HG02642 (cell line): Measurements from ENCODE around the gene CAND1.

ENCODE experiments used
- ATAC-seq: cut with Tn5 transposase; IDR thresholded peaks from one replicate; pipeline ENCODE4 v1.9.1; 2021; ENCODE audit warnings: mild to moderate bottlenecking; ENCODE audit not compliant: unreplicated experiment, poor library complexity

CAND1 gene

DNA sequence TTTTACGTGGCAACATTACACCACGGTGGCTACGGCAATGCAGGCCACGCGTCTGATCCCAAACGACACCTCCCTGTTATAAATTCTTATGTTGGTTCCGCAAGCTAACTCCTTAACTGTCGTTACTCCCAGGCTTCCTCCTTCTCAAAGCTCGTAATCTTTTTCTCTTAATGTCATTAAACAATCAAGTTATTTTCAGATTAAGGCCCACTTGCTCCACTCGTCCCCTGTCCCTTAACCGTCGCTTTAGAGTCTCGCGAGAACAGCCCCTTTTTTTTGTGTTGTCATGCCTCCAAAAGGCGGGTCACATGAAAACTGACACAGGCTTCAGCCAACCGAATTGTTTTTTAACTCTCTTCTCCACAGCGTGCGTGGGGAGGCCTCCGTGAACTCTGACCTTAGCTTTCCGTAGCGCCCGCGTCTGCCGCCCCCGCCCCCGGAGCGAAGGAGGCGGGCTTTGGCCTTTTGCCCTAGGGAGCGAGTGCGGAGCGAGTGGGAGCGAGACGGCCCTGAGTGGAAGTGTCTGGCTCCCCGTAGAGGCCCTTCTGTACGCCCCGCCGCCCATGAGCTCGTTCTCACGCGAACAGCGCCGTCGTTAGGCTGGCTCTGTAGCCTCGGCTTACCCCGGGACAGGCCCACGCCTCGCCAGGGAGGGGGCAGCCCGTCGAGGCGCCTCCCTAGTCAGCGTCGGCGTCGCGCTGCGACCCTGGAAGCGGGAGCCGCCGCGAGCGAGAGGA is at the start of gene CAND1:
CAND1 (plus strand) TSS at position 463 of the 737 bp plus-strand sequence. CDS start 360 bp downstream, outside the sequence.
- ATAC-seq, result peak; percentile 78

DNA sequence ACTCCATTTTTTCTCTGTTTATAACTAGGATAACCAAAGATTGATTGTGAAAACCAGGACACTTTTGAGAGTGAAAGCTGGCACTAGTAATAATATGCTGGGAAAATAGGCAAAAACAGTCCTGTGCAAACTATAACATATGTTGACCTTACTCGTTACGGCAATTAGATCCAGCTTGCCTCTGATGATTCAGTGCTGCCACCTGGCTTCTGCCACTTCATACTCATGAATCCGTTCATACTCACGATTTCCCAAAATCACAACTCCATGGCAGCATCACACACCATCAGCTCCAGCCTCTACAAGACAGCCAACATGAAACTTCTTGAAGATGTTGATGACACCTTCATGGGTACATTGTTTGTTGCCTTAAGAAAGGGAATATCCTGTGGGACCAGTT is 49.1 kb upstream of the CAND1 start:
- no peak for ATAC-seq

DNA sequence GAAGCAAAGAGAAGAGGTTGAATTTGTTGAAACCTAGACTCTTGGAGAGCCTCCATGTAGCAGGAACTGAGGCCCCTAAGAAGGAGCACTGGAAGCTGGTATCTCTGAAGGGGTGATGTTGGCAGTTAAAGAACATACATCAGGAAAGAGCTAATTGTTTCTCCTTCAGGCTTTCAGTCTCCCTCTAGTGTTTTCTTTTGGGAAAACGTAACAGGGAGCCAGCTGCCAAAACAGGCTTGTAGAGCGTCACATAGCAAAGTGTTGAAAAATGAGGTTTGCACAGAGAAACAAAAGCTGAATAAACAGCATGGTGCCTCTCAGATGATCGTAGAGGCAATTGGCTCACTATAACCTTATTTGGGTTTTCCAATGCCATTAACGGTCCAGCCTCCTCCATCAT is 46.9 kb upstream of the CAND1 start:
- no peak for ATAC-seq

DNA sequence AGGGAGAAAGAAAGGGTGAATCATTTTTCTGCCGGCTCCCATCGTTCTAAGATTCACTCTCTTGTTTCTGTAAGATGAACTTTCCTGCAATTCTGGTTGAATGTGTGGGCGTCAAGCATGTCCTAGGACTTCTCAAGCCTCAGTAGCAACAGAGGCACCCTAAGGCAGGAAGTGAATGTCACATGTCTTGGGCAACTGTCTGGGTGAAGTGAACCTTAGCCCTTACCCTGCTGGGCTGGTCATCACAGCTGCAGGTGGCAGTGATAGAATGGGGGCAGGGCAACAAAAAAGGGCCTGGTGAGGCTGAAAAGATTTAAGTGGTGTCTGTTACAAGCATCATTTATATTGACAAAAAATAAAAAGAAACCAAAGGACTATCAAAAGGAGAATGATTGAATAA is 45.9 kb upstream of the CAND1 start:
- ATAC-seq, result no peak

DNA sequence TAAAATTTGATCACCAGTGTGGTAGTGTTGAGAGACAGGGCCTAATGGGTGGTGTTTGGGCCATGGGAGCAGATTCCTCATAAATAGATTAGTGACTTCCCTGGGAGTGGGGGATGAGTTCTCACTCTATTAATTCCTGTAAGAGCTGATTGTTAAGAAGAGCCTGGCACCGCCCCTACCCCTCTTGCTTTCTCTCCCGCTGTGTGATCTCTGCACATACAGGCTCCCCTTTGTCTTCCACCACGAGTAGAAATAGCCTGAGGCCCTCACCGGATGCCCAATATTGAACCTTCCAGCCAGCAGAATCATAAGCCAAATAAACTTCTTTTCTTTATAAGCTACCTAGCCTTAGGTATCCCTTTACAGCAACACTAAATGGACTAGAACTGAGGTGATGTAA is 31.9 kb upstream of the CAND1 start:
- ATAC-seq, result no peak

DNA sequence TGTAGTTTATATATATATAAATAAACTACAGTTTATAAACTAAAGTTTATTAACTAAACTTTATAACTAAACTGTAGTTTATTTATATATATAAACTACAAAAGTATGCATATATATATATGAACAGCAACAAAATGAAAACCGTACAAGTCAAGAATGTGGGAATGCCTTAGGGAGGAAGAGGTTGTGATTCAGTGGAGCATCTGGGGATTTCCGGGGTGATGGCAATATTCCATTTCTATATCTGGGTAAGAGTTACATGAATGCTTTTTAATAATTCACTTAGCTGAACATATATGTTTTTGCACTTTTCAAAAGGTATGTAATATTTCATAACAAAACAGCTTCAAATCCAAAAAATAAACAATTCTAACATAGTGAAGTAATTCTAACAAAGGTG is 30.1 kb upstream of the CAND1 start:
- ATAC-seq, result no peak

DNA sequence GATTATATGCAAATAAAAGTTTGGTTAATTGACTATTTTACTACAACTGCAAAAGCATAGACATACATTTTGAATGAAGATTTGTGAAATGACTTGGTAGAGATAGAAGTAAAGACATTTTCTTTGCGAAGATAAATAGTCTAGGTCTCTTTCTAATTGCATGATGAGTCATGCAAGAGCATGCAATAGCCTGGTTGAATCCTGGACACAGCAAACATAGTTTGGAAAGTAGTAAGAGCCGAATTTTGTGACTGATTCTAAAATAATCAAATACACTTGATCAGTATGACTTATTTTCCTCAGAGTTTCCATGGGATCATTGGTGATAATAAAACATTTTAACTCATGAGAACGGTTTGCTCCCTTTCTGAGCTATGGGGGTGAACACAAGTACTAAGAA is 27.7 kb upstream of the CAND1 start:
- no peak for ATAC-seq

DNA sequence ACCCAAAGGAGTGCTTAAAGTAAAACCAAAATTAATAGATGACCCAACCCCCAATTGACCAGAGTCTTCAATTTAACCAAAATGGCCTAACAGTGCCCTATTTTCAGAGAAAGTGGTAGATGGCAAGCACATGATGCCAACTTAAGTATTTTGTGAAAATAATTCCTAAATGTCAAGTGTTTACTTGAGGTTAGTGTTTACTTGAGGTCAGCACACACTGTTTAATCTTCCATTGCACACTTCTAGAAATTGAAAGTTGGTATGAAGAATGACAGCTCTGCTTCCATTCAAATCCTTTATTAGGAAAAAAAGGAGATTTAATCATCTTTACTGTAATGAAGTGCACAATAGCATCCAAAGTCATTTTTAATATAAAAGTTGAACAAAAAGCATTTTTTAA is 25.9 kb upstream of the CAND1 start:
- ATAC-seq, result no peak

DNA sequence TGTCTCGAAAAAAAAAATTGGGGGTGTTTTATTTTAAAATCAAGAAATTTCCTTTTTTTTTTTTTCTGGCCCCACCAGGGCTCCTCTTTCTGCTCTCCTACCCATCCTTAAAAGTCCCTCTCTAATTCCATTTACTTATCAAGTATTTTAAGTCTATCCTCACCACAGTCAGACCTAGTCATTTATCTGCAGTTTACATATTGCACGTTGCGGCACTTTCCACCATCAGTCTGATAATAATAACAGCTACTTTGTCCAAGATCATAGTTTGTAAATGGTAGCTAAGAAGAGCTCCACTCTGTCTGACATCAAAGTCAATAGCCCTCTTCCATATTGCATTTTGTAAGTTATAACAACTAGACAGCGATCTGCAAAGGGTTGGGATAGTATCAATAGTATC is 23.6 kb upstream of the CAND1 start:
- ATAC-seq, result no peak

DNA sequence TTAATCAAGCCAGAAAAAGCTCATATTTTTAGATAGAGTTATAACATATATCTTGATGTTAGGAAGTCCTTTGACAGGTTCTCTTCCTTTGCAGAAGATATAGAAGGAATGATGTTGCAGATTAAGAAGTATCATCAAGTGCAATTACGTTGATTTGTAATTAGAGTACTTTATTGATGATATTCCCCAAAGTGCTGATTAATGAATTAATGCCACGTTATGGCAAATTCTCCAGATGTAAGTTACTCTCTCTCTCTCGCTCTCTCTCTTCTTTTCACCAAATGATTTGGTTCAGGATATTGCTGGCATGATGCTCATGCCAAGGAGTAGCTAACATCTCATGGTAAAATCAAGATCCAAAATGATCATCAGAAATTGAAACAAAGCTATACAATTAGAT is 18.1 kb upstream of the CAND1 start:
- no peak for ATAC-seq

DNA sequence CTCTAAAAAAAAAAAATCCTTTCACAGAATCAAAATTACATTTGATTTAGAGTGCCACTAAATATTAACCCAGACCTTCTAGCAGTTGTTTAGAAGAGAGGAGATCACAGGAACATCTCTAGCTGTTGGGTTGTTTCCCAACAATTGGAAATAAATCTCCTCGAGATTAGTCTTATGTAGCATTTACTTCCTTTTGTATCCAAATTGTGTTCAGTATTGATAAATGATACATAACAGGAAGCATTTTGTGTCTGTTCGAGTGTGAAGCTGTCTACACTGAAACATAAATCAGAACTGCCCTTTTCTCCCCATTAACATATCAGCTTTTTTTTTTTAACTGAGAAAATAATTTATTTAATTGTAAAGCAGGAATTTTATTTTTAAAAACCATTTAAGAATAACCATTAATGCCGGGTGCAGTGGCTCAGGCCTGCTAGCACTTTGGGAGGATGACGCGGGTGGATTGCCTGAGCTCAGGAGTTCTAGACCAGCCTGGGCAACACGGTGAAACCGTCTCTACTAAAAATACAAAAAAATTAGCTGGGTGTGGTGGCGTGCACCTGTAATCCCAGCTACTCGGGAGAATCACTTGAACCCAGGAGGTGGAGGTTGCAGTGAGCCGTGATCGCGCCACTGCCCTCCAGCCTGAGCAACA is 14.7 kb upstream of the CAND1 start:
- no peak for ATAC-seq

DNA sequence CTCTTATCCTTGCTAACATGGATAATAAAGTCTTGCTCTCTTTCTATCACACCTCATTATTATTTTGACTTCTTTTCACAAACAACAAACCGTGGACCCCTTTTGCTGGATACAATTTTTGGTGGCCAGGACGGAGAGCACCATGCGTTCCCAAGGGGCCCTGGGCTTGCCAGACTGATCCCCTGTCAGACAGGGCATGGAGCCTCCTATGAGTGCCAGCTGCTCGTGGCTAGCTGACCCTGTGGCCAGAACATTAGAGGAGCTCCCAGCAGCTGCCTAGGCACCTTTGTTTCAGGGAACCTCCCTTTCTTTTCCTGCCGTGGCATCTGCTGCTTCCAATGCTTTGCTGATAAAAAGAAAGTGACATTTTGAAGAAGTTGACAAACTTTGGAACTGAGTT is 12.5 kb upstream of the CAND1 start:
- no peak for ATAC-seq

DNA sequence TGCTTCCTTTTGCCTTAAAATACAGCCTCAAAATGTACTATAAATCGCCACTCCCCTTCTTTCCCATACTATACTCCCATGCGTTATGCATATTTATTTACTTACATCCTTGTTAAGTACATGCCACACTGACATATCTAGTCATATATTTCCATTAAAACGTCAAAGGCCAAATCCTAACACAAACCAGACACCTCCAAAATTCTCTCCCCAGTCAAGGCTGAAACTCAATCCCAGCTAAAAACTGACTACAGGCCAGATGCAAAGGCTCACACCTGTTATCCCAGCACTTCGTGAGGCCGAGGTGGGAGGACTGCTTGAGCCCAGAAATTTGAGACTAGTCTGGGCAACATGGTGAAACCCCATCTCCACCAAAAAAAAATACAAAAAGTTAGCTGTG is 5.7 kb upstream of the CAND1 start:
- no peak for ATAC-seq

DNA sequence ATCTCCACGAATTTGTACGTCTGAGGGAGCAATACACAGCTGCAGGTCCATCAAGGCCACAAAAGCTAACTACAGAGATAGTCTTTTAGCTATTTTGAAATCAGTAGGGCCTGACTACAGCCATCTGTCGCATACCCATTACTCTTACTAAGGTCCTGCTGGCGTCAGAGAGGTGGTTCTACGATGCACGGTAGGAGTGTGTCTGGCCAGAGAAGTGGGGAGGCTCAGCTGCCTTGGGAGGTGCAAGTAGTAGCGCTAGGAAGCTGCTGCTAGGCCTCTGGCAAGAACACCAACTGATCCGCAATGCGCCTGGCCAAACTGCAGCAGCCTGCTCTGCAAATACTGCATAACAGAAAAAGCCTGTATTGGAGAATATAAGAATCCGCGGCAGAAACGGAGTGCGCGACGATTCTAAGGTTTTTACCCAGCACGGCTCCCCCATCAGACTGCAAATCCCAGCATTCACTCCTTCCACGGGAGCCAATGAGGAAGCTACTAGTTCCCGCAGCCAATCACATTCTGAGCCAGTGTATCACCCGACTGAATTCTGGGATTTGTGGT is 743 bp upstream of the CAND1 start:
- peak; percentile 79 for ATAC-seq

DNA sequence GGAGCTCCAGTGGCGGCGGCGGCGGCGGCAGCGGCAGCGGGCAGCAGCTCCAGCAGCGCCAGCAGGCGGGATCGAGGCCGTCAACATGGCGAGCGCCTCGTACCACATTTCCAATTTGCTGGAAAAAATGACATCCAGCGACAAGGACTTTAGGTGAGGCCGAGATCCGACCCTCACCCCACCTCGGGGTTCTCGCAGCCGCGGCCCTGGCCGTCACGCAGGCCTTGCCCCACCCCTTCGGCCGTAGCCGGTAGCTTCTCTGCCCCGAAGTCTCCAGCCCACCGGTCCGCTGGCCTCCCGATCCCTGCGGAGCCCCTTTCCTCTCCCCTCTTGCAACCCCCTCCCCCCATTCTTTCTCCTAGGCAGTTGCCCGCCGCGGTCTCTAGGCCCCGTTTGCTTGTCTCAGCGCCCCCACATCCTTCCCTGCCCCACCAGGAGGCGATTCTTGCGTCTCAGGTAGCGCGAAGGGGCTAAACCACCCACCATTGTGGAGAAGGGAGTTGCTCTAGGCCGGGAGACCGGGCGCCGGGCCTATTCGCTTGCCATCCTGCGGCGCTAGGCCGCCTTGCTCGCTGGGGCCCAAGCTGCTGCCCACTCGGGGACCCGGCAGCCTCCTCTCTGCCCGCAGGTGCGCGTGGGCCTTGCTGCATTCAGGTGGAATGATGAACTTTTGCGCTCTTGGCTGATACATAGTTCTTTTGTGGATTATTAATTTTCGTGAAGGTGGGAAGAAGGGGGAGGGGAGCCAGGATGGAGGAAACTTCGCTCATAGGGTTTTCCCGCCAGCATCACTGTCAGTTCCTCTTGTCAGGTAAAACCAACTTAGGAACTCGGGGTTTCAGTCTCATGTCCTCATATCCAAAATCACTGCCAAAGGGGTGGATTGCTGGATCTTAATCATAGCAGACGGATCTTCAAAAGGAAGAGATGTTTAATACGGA is 745 bp downstream of the CAND1 start:
- ATAC-seq, result peak; percentile 18

DNA sequence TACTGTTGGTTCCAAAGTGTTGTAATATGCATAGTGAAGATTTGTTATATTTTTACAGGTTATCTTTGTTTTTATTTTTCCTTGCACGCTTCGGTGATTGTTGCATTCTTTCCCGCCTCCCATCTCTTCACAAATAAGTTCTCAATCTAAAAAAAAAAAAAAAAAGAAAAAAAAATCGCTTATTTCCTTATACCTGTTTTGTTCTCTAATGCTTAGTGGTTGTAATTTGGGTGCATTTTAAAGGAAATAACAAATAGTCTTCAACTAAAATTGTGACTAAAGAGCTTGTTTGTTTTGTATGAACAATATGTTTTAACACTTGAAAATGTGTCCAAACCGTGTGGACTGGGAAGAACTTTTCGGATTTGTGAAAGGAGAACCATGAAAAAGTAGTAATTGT is 1.5 kb downstream of the CAND1 start:
- ATAC-seq, result no peak

DNA sequence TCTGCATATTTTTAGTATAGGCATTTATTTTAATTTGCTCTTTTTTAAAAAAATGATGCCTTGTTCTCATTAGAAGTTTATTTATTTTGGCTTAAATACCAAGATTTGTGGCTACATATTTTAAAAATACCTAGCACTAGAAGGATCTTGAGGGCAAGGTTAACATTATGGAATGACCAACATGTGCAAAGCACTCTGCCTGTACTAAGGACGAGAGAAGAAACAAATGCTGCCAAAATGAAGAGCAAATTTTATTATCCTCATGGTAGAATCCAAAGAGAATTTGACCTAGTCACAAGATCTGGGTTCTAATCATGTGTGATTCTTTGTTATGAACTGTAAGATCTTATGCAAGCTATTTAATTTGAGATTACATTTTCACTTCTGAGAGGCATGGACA is 2.8 kb downstream of the CAND1 start:
- no peak for ATAC-seq

DNA sequence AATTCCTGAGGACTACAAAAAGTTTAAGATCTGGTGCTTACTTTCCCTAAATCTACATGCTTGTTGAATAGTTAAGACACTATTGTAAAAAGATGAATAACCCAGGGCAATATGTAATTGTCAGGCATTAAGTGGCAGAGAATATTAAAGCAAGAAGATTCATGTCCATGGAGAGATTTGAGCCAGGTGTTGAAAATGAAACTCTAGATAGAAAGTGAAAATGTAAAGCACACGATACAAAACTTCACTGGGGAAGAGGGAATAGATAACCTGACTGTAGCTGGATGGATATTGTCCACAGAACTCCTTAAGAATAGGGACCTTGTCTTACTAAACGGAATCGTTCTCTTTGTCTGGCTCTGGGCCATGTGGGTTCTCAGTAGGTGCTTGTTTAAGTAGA is 5.0 kb downstream of the CAND1 start:
- ATAC-seq, result no peak

DNA sequence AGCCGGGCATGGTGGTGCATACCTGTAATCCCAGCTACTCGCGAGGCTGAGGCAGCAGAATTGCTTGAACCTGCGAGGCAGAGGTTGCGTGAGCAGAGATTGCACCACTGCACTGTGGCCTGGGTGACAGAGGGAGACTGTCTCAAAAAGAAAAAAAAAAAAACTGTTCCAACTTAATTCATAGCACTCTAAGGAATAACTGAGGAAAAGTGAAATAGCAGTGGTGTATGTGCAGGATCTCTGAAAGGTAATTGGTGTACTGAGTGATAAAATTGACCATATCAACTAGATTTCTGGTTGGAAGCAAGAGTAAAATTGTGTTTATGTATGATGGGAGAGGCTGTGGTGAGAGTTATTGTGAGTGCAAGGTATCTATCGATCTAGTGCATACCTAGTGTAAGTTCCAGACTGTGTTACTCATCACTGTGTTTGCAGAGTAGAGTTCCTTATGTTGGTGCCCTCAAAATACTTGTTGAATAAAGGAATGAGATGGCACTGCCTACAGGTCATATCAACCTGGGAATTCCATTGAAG is 6.3 kb downstream of the CAND1 start:
- ATAC-seq, result no peak

DNA sequence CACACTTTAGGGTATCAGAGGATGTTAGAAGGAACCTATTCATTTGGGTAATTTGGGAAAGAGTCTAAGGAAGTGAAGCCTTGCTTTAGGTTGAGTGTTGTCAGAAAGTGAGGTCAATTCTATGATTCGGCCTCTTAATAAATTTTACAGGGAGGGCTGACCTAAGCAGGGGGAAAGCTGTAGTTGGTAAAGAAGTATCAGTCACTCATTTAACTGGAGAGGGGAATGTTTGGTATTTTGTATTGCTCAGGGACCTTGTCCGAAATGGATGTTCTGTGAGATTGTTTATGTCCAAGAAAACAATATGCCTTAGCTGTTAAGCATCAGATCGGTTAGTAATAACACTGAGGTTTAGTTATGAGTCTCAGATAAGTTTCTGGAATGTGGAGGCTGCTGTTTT is 7.3 kb downstream of the CAND1 start:
- no peak for ATAC-seq

DNA sequence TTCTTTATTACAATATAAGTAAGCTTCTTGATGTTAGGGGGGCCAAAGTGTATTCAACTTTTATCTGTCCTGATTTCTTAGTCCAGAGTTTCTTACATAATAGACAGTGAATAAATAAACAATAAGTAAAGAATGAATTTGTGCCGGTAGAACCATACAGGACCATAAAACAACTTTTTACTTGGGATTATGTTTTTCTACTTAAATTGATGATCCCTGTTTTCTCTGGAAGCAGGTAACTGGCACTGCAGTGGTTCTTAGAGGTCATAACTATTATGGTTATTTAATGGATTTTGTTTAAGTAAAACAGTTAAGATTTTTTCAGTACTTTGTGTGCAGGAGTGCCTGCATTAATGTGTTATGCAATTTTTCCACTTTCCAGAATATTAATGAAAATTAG is 10.5 kb downstream of the CAND1 start:
- ATAC-seq, result no peak
